ENCODE data around the gene ERC2.

- TF ChIP-seq CTCF (tag by site-specific recombination; IDR thresholded peaks at IDR 0.05) (no peak), REST (tag by site-specific recombination; IDR thresholded peaks at IDR 0.05) (no peak), ZNF704 (tag by site-specific recombination; IDR thresholded peaks at IDR 0.05) (no peak), ZNF133 (tag by site-specific recombination; IDR thresholded peaks at IDR 0.05) (no peak), ZNF24 (tag by site-specific recombination; IDR thresholded peaks at IDR 0.05) (no peak), PBX3 (CRISPR knock-in tag; IDR thresholded peaks at IDR 0.05) (no peak), SCRT1 (tag by site-specific recombination; IDR thresholded peaks at IDR 0.05; ENCODE audit: borderline replicate concordance) (no peak), ZNF132 (tag by site-specific recombination; IDR thresholded peaks at IDR 0.05; ENCODE audit: borderline replicate concordance) (no peak)
Measured at GRCh38 chr3:55801676-55802075, 666.6 kb downstream of the ERC2 start.

Measured in HEK293 (cell line).